T-helper 2 cell treated with Interferon-gamma antibody and Interleukin-4, amounts not matched to agents 100 ng/mL and 5 ng/mL, for 36 hours (primary cell): ENCODE data around the gene YES1. TPM values are rescaled to one million over a fixed set of nuclear protein-coding genes. Genes with fewer than 3 reads are reported as not detected.
"Not testable (repeated sequence)": the region's sequence is repeated elsewhere in the genome, so short reads cannot be mapped to it uniquely, and the experiment has no call there.

Source experiments
- intact Hi-C: fragments of 100-400 bp; cut with micrococcal nuclease; formaldehyde crosslinking; loops from one replicate; pipeline ENCODE4 v1.15.1; 2023
- total RNA-seq: library from RNA; stranded (reverse); gene quantifications from 2 replicates; pipeline ENCODE4 v1.2.3, GENCODE V29; 2022

Gene YES1
- total RNA-seq, 1 donor from 2014 or later = 11.6 TPM

DNA sequence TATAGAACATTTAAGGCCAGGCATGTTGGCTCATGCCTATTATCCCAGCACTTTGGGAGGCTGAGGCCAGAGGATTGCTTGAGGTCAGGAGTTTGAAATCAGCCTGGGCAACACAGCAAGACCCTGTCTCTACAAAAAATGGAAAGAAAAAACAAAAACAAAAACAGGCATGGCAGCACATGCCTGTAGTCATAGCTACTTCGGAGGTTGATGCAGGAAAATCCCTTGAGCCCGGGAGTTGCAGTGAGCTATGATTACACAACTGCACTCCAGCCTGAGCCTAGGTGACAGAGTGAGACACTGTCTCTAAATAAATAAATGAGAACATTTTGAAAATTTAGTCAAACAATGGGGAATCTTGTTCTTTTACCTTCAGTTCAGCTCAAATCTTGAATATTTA is 12.1 kb upstream of the YES1 start:
- intact Hi-C loops = no loop called here

DNA sequence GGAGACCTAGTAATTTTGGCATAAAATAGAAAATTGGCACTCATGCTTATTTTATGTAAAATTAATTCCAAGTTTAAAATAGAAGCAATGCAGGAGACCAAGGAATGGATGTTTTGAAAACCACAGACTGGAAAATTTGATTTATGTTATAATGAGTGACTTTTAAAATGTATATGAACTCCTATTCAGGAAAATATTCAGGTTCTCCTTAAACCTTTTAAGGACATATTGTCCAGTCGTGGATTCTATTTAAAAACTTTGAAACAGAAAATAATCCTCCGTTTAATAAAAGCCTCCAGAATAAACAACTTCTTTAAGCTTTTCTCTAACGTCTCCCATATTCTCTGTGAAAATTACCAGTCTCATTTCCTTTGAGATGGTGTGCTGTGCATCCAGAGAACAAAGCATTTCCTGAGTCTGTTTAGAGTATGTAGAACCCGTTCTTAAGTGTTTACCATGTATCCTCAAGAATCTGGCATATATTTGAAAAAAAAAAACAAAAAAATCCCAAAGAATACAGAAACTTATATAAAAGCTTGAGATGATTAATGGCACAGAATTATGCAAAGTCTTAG is 8.6 kb upstream of the YES1 start:
- intact Hi-C loops = no loop called here

DNA sequence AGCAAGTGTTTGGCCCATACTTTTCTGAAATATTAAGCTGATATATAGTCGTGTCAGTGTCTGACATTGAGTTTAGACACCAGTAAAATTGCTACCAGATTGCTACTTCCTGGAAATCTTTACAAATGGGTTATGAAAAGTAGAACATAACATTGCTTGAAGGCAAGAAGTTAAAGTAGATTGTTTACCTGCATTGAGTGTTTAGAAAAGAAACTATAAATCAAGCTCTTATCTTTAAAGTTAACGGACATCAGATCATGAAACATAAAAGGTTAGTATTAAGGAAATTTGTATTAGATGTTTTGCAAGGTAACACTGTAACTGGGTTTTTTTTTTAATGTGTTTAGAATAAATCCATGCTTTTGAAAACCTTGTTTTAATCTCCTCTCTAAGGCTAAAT is 4.8 kb upstream of the YES1 start:
- intact Hi-C loops = loop anchor here (10.0 kb wide), 1 partner anchor 1838 kb away; the partner anchor contains the start of gene SMCHD1

DNA sequence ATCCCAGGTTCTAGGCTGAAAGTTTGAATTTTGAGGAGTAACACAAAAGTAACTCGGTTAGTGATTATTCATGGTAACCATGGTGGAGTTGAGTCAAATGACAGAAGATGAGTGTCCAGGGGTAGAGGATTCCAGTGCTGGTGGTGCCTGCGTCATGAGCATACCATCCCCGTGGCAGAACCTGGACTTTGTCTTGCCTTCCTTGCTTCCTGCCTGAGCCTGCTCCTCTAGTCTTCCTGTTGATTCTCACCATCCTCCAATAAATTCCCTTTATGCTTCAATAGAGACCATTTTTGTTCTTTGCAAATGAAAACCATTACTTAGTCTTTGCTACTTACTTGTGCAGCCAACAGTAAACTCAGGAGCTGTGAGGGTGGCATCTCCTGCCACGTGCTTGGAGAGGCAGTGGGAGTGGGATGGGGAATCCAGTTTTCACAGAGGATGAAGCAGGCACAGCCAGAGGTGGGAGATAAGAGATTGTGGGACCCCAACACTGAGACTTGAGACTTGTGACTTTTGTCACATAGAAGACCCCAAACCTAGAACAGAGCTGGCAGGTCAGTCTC is 4.1 kb upstream of the YES1 start:
- intact Hi-C loops = loop anchor here (10.0 kb wide), 1 partner anchor 1839 kb away; the partner anchor contains the start of gene SMCHD1

DNA sequence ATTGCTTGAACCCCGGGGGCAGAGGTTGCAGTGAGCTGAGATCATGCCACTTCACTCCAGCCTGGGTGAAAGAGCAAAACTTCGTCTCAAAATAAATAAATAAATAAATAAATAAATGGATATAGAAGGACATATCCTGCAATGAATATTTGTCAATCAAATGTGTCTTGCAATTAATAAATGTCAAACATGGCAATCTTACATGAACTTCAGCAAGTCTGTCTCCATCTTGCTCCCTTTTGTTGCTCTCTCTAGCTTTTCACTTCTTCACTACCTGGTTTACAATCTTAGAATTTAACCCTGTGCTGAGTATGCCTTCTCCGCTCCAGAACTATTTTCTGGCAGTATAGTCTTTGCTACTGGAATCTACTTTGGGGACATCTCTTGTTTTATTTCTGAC is 3.3 kb upstream of the YES1 start:
- intact Hi-C loops = loop anchor here (10.0 kb wide), 1 partner anchor 1839 kb away; the partner anchor contains the start of gene SMCHD1

DNA sequence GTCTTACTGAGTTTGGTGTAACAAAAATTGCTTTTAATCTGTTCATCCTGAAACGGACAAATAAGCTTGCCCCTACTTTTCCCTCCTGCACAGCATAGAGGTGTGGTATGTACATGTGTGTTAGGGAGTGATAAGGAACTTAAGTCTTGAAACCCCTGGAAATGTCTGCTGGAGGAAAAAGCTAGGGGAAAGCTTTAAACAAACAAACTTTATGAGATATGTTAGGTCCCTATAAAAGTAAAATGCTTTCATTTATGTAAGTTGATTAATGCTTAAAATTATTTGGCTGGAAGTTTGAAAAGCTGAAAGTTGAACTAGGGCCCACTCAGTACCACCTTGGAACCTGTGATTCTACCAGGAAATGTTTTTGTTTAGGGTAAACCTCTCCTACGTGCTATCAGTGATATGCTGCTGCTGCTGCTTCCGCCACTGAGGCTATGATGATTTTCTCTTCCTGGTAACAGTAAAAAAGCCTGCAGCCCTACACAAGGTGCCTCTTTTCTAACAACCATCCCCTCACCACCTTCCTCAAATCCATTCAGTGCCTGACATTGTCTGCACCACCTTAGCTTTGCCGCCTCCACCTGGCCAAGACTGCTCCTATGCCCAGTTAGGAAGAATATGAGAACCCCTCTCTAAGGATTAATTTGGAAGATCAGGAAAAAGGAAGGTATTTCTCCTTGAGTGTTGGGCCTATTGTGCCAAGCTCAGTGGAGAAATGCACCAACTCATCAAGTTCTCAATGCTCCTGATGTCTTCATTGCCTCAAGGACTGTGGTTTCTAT is 2.5 kb upstream of the YES1 start:
- intact Hi-C loops = loop anchor here (5.0 to 10.0 kb wide), 3 partner anchors 547 to 1840 kb away; partner anchors contain the start of genes METTL4, NDC80, SMCHD1 and THOC1

DNA sequence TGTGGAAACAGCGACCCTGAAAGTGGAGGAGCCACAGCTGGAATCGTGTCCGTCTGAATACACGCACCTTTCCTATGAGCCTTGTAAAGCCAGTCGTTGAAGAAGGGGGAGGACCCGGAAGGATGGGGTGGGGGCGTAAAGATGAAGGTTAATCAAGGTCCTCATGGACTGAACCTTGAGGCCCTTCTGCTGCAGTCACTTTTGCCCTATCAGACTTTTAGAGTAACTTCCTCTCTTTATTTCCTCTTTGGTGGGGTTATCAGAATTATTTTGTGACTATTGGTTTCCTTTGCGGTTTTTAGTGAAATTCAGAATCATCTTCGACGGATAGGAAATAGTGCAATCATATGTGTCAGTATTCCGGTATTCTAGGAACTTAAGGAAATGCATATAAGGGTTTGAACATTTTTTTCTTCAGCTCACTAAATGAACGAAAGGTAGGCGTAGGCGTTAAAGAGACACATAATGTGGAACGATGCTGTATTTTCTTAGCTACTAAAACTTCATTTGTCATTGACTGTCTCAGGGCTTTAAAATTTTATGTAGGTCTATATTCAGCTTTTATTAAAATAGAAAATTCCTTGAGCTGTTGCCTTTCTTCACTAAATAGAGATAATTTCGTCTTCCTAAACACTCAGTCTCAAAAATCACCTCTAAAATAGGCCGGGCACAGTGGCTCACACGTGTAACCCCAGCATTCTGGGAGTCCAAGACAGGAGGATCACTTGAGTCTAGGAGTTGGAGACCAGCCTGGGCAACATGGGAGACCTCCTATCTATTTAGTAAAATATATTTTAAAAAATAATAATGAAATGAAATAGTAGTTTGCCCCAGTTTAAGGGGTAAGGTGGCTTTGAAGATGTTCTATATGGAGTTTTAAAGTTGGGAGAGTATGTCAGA is 1.4 kb upstream of the YES1 start:
- intact Hi-C loops = loop anchor here (1.0 to 10.0 kb wide), 5 partner anchors 17 to 1841 kb away; partner anchors contain the start of genes METTL4, NDC80, SMCHD1 and THOC1

DNA sequence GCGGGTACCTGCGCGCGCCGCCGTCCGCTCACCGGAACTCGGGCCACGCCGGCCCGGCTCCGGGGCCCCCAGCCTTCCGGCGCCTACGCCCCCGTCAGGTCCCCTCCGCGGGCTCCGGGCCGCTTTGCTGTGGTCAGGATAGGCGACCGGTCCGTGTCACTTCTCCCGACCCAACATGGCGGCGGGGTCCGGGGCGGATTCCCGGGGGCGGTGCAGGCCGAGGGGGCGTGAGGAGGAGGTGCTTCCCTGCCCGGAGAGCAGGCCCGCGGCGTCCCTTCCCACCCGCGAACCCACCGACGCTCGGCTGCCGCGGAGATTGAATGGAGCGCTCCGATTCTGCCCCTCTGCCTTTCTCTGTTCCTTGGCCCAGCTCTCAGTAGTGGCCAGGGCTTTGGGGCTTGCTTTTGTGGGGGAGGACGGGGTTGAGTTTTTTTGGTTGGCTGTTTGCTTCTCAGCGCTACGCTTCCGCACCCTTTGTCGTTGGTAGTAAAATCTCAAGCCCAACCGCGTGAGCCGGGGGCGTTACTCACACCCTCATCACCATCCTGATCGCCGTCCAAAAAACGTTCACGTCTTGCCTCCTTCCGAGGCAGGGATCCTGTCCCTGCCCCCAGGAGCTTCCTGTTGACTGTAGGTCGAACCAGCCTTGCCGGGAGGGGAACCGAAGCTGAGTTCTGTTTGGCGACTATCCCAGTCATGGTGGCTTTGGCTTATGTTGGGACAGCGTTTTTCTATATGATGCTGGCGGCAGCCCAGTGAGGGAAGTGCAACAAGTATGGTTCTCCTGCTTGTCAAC is 532 bp upstream of the YES1 start:
- intact Hi-C loops = loop anchor here (1.0 to 10.0 kb wide), 8 partner anchors 18 to 1842 kb away; partner anchors contain the start of genes ENOSF1, METTL4, NDC80 and SMCHD1

DNA sequence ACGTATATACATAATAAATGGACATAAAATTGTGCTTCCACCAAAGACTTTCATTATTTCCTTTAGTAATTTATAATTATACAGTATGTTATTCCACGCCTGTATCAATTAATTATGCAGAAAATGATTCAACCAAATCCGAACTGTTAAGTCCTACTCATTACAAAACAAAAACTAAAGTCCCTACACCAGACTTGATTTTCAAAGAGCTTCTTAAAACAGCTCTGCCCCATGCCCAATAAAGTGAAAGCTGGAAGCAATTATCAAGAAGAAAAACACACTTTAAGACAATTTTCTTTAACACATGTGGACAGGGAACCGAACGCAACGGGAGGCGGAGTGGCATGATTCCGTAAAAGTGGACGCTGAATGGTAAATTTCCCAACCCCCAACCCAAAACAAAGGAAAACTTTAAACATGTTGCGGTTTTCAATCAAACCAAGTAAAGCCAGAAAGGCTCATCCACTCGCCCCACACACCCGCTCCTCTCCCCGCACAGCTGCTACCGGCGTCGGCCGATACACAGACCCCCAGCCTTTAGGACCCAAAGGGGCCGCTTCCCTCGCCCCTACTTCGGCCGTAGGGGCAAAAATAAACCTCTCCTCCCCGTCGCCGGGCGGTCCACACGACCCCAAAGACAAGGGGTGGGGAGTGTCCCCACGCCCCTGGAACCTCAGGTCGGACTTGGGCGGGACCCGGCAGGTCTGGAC is 705 bp downstream of the YES1 start:
- intact Hi-C loops = loop anchor here (5.0 to 10.0 kb wide), 3 partner anchors 544 to 1843 kb away; partner anchors contain the start of genes METTL4, NDC80, SMCHD1 and THOC1

DNA sequence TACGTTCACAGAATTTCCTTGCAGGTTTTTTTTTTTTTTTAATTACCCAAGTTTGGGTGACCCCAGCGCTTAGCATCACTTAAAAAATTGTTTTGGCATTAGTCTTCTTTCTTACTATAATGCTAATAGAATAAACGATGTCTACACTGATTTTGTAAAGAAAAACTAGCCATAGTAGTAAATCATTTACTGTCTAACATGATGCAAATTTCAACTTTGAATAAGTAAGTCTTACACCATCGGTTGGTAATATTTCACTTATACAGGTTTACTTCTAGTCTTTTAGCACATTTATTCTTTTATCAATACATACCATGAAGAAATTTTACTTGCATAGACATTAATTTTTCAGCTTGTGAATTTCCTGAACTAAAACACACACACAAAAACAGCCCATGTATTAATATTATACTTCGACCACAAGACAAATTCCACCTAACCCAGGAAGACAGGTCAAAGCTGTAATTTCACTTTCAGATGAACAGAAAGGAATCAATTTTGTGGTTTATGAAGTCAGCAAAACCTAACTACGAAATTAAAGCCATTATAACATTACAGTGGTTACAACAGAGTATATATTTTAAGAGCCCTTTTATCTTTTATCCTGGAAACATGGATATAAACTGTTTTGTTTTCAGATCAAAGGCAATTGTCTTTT is 1.9 kb downstream of the YES1 start:
- intact Hi-C loops = loop anchor here (5.0 to 10.0 kb wide), 3 partner anchors 543 to 1845 kb away; partner anchors contain the start of genes METTL4, NDC80, SMCHD1 and THOC1

DNA sequence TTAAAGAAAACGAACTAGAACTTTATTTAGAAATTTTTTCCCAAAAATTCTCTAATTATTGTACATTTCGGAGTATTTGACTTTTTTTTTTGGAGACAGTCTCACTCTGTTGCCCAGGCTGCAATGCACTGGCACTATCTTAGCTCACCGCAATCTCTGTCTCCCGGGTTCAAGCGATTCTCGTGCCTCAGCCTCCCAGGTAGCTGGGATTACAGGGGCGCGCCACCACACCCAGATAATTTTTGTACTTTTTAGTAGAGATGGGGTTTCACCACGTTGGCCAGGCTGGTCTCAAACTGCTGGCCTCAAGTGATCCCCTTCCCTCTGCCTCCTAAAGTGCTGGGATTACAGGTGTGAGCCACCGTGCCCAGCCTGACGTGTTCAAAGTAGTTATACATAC is 2.8 kb downstream of the YES1 start:
- intact Hi-C loops = not testable (repeated sequence)

DNA sequence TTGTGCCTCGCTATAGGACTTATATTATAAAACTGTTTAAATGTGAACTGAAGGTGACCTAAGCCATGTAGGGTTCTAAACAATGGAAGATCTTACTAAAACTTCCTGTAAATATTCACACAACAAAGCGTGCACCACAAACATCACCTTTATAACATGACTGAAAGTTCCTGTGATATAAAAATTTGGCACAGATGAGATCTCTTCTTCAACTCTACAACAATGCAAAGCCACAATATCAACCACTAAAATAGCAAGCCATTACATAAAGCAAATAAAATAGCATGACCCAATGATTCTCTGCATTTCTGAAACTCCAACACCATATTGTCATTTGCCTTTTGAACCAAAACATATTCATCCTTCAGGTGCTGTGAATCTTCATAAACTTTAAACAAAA is 3.5 kb downstream of the YES1 start:
- intact Hi-C loops = no loop called here

DNA sequence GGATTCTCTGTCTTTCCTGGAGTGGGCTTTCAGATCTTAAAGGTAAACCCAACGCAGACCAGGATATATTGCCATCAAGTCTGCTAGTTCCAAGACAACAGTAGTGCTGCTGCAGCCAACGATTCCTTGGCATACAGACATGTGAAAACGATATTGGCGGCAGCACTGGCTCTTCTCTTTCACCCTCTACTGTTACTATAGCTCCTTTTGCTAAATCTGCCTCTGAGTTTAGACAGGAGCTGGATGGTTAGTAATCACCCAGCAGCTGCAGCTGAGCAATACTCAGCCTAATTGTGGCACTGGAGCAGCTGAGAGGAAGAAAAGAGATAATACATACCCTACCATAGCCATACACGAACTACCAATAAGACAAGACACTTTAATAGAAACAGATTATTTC is 4.0 kb downstream of the YES1 start:
- intact Hi-C loops = no loop called here

DNA sequence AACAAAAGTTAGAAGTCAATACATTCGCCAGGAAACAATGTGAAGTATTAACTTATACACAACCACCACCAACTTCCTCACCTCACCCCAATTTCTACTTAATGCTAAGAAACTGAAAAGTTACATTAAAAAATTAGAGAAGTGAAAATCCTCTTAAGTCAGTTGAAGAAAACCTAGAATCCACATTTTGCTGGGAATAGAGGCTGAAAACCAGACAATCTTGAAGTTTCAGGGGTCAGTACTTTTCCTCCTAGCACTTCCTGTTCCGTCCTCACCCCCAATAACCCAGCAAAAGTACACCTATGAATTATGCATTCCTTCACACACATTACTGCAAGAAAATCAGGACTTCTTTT is 6.3 kb downstream of the YES1 start:
- intact Hi-C loops = no loop called here

DNA sequence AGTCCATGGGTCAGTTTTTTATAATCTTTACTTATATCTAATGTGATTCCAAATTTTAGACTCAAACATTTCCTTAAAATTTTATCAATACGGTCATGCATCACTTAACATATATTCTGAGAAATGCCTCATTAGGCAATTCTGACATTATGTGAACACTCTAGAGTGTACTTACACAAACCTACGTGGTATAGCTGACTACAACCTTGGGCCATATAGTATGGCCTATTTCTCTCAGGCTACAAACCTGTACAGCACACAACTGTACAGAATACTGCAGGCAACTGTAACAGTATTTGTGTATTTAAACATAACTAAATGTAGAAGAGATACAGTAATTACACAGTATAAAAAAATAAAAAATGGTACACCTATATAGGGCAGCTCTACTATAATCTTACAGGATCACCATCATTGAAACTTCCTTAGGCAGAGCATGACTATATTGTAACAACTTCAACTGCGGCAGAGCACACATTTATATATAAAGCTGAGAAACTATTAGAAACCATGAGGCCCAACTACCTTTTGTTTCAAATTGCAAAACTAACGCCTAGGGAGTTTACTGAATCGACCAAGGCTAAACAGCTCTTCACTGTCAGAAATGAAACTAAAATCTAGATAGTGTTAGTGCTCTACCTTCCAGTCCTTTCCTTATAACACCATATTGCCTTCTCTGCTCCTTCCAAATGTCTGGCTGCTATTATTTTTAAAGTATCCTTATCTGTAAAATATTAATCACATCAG is 6.9 kb downstream of the YES1 start:
- intact Hi-C loops = no loop called here

DNA sequence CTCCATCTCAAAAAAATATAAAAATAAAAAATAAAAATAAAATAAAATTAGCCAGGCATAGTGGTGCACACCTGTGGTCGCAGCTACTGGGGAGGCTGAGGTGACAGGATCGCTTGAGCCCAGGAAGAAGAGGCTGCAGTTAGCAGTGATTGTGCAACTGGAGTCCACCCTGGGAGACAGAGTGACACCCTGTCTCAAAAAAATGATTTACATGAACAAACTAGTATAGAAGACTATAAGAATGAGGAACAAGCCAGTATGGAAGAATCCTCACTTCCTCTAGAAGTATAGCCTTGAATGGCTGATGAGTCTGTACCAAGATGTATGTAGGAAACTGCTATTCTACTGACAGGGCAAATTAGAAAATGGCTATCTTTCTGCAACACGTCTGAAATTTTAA is 10.9 kb downstream of the YES1 start:
- intact Hi-C loops = no loop called here

DNA sequence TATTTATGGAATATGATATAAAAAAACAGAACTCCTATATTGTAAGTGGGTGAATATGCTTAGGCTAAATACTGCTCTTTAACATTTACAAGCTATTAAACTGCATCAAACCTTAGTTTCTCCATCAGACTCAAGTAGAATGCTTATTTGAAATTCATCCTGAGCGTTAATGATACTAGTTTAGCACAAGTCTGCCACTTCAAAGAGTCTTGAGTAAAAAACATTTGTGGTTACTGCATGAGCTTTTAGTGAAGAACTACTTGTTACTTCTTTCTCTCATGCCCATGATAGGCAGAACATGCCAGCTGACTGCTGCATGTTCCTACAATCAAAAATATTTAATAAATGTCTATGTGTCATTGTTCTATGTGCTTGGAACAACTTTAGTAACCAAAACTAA is 12.1 kb downstream of the YES1 start:
- intact Hi-C loops = no loop called here

DNA sequence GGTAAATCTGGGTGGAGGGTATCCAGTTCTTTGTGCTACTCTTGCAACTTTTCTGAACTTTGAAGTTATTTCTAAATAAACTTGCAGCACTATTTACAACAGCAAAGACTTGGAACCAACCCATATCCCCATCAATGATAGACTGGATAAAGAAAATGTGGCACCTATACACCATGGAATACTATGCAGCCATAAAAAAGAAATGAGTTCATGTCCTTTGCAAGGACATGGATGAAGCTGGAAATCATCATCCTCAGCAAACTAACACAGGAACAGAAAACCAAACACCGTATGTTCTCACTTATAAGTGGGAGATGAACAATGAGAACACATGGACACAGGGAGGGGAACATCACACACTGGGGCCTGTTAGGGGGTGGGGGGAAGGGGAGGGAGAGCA is 16.7 kb downstream of the YES1 start:
- intact Hi-C loops = not testable (repeated sequence)
